Small intestine (tissue), 7 donors: Measurements from ENCODE around the gene RASGRF1. TPM values are rescaled to one million over a fixed set of nuclear protein-coding genes. Genes with fewer than 3 reads are reported as not detected.

Source experiments
- DNase-seq, 2 donors: peaks; one replicate each; pipeline versions ENCODE4 v3.0.0 to v3.0.0-alpha.2; 2013
- FAIRE-seq: peaks from 2 replicates; lab custom pipeline; 2012; peaks lifted over from hg19 to GRCh38; lab: Jason Lieb, UNC
- H3K27ac ChIP-seq, 3 donors: one replicate each; pipeline ENCODE4 v1.5.1; 2013; ENCODE audit warnings: low read length in 2 of 3, mild to moderate bottlenecking in 2 of 3, control low read depth in 1 of 3, inconsistent platforms in 1 of 3, low read depth in 1 of 3, moderate library complexity in 1 of 3
- H3K27me3 ChIP-seq, 3 donors: one replicate each; pipeline ENCODE4 v1.6.1; 2013; ENCODE audit warnings: low read length in 3 of 3, inconsistent platforms in 1 of 3; ENCODE audit not compliant: control insufficient read depth in 3 of 3, insufficient read depth in 3 of 3
- H3K36me3 ChIP-seq, 3 donors: one replicate each; pipeline ENCODE4 v1.6.1; 2013; ENCODE audit warnings: low read length in 3 of 3, inconsistent platforms in 1 of 3, low read depth in 1 of 3, mild to moderate bottlenecking in 1 of 3, moderate library complexity in 1 of 3; ENCODE audit not compliant: control insufficient read depth in 3 of 3, insufficient read depth in 2 of 3
- H3K4me1 ChIP-seq, 3 donors: one replicate each; pipeline ENCODE4 v1.6.1; 2013; ENCODE audit warnings: low read length in 2 of 3, inconsistent platforms in 1 of 3, low read depth in 1 of 3, mild to moderate bottlenecking in 1 of 3, moderate library complexity in 1 of 3; ENCODE audit not compliant: control insufficient read depth in 3 of 3, insufficient read depth in 2 of 3
- H3K4me3 ChIP-seq, 3 donors: one replicate each; pipeline ENCODE4 v1.5.1; 2013; ENCODE audit warnings: low read length in 3 of 3, control low read depth in 1 of 3, inconsistent platforms in 1 of 3, low read depth in 1 of 3, mild to moderate bottlenecking in 1 of 3, moderate library complexity in 1 of 3
- H3K9me3 ChIP-seq, 2 donors: one replicate each; pipeline ENCODE4 v1.6.1; 2013; ENCODE audit warnings: low read depth in 1 of 2, low read length in 1 of 2; ENCODE audit not compliant: control insufficient read depth in 2 of 2, insufficient read depth in 1 of 2
- WGBS, 3 donors: extraction: QIAGEN DNeasy Blood & Tissue Kit; methylation state at CpG; one replicate each; pipeline ENCODE4 v1.1.7; 2013; 5-methylcytosine and 5-hydroxymethylcytosine counted together
- polyA plus RNA-seq, 4 donors: library from polyadenylated mRNA; stranded (reverse) in 3 of 4; unstranded in 1 of 4; fragments of 200-250 nt in 3 of 4; fragments of 120-200 nt in 1 of 4; gene quantifications; one replicate each; pipeline versions ENCODE4 v1.2.1 to v1.2.3, GENCODE V29; 2013
- donor health status: healthy with polysubstance abuse.
- donor health status: control.
- donor health status: control.
- donor health status: Bipolar disorder and iron deficiency.
- donor health status: healthy.

The RASGRF1 gene
- polyA plus RNA-seq, 4 donors: 0.10 to 0.49 TPM; not detected in 2

- DNase-seq: no peak
- H3K36me3 ChIP-seq: no peaks in the 10 kb centered on the region
- no peak overlapping the region for H3K27ac ChIP-seq
- H3K27me3 ChIP-seq: no peaks in the 10 kb centered on the region
- no peaks in the 10 kb centered on the region for H3K9me3 ChIP-seq
- H3K4me3 ChIP-seq: no peak overlapping the region
- no peak for FAIRE-seq
- H3K4me1 ChIP-seq: peaks cover 0 to 15% (median 0%) of the 10 kb centered on the region in 3 donors
- WGBS, 3 donors: 71 to 95% (median 92%) methylated on average over 2 of the region's 2 CpGs
These were observed 21.8 kb downstream of the RASGRF1 start for GRCh38 chr15:79068790-79069189.

DNA sequence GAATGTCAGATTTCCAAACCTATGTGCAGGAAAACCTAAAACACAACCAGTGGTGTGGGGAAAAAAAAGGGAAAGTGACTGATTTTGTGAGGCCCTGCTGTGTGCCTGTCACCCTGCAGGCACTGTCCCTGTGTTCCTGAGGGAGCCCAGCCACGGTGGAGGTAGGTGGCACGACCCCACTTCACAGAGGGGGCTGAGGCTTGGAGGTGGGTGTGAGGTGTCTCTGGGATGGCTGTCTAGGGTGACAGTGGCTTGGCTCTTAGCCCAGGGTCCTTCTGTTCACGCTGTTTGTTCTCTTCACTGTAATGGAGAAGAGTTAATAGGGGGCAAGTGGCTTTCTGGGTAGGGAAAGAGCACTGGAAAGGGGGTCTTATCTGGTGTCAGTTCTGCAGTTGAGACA lies 22.6 kb downstream of the RASGRF1 start:
- H3K9me3 ChIP-seq: no peaks in the 10 kb centered on the region
- H3K36me3 ChIP-seq: no peaks in the 10 kb centered on the region
- H3K27me3 ChIP-seq: peaks cover 0 to 2% (median 0%) of the 10 kb centered on the region in 3 donors
- no peak for FAIRE-seq
- H3K4me1 ChIP-seq: peaks cover 0 to 15% (median 0%) of the 10 kb centered on the region in 3 donors
- no peak overlapping the region for H3K4me3 ChIP-seq
- 34 to 62% (median 41%) methylated on average over 3 of the region's 3 CpGs for WGBS, 3 donors
- DNase-seq: no peak
- H3K27ac ChIP-seq: no peak overlapping the region

GRCh38 chr15:79067072-79067833 lies 23.3 kb downstream of the RASGRF1 start:
- Histone ChIP-seq H3K27me3 (peaks cover 0 to 2% (median 0%) of the 10 kb centered on the region in 3 donors), H3K4me1 (peaks cover 0 to 15% (median 0%) of the 10 kb centered on the region in 3 donors), H3K9me3 (no peaks in the 10 kb centered on the region), H3K4me3 (no peak overlapping the region), H3K27ac (peak overlapping the region in 1 of 3 donors; percentile 28), H3K36me3 (no peaks in the 10 kb centered on the region)
- DNase-seq (peak; percentile 4 to 72), FAIRE-seq (no peak)
- WGBS, 3 donors: 43 to 55% (median 51%) methylated on average over 8 of the region's 8 CpGs

DNA sequence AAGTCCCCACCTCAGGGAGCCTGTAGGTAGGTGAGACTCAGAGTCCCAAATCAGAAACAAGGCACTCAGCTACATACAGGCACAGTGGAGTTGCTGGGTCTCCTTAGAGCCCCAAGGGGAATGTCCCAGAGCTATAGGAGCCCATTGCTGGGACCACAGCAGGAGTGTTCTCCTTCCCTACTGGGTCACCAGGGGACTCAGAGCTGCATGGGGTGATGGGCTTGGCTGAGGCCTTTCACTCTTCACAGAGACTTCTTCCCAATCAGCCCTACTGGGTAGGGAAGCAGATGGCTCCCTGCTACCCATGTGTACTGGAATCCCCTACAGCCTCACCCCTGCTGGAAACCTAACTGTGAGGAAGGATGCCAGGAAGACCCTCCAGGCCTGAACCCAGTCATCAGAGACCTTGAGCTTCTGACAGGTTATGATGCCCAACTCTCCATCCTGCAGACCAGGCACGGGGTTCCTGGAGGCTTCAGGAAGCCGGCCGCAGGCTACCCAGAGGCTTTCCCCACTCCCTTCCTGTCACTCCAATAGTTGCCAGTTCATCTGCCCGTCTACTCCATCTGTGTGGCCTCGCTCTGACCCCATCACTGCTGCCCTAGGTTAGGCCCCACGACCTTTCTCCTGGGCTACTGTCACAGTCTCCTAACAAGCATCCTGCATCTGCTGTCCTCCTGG lies 24.0 kb downstream of the RASGRF1 start:
- Histone ChIP-seq H3K27me3 (peaks cover 0 to 2% (median 0%) of the 10 kb centered on the region in 3 donors), H3K9me3 (no peaks in the 10 kb centered on the region), H3K4me1 (peaks cover 0 to 15% (median 0%) of the 10 kb centered on the region in 3 donors), H3K4me3 (no peak overlapping the region), H3K36me3 (no peaks in the 10 kb centered on the region), H3K27ac (no peak overlapping the region)
- DNase-seq (no peak), FAIRE-seq (no peak)
- WGBS, 3 donors: 64 to 70% (median 64%) methylated on average over 6 of the region's 6 CpGs

DNA sequence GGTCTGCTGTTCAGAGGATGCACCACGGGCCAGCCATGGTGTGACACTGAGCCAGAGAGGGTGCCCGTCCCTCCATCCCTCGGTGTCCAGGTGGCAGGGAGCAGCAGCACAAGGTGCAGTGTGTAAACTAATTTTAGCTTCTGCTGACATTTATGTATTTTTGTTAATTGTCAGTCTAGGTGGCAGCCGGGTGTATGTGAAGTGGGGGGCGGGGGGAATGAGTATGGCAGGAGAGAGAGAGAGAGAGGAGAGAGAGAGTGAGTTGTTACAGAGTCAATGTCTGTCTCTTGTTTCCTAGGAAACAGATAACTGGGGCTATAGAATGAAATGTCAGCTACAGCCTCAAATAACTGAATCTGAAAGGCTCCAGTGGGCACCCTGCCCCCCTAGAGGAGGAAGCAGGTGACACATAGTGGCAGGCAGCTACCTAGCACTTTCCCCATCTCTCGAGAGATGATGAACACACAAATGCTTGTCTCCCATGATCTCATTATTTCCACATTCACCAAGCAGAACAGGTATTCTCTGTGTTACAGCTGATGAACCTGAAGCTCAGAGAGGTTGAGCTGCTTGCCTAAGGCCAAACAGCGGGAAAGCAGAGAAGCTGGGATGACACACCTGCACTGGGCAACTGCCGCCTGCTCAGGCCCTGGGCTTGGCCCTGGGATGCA lies 24.7 kb downstream of the RASGRF1 start:
- H3K4me1 ChIP-seq: peaks cover 0 to 15% (median 0%) of the 10 kb centered on the region in 3 donors
- peaks cover 0 to 2% (median 0%) of the 10 kb centered on the region in 3 donors for H3K27me3 ChIP-seq
- H3K9me3 ChIP-seq: no peaks in the 10 kb centered on the region
- FAIRE-seq: no peak
- no peaks in the 10 kb centered on the region for H3K36me3 ChIP-seq
- H3K4me3 ChIP-seq: no peak overlapping the region
- no peak for DNase-seq
- no peak overlapping the region for H3K27ac ChIP-seq
- 65 to 73% (median 65%) methylated on average over 8 of the region's 8 CpGs for WGBS, 3 donors

DNA sequence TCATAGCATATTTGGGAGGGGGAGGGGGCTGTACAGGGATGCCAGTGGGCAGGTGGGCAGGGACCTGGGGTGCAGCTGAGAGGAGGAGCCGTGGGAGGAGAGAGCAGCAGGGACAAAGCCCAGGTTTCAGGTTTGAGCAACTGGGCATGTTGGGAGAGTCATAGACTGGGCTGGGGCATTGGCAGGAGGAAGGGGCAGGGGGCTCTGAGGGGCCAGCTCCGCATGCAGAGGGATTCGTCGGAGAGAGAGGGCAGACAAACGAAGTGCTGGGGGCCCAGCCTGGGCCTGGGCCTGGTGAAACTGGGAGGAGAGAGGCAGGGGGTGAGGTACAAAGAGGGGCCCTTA lies 25.2 kb downstream of the RASGRF1 start:
- peaks cover 0 to 2% (median 2%) of the 10 kb centered on the region in 3 donors for H3K27me3 ChIP-seq
- no peak overlapping the region for H3K27ac ChIP-seq
- no peaks in the 10 kb centered on the region for H3K9me3 ChIP-seq
- H3K36me3 ChIP-seq: no peaks in the 10 kb centered on the region
- WGBS, 3 donors: 55 to 67% (median 64%) methylated on average over 5 of the region's 5 CpGs
- FAIRE-seq: no peak
- DNase-seq: no peak
- no peak overlapping the region for H3K4me3 ChIP-seq
- H3K4me1 ChIP-seq: peaks cover 0 to 15% (median 0%) of the 10 kb centered on the region in 3 donors

DNA sequence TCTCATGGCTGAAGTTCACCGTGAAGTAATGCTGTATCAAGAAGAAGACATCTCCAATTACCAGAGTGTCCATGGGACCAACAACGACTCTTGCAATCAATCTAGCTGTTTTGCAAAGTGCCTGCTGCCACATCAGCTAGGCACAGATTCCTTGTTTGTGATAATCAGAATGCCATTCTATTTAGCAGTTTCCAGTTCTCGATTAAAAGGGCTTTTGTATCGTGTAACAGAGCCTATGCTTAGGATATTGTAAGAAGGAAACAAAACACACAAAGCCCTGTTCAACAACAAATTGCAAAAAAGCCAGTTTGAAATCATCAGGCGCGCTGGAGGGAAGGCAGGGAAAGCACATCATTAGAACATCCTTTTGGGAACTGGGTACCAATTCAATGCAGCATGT lies 26.1 kb downstream of the RASGRF1 start:
- WGBS, 3 donors: 77 to 91% (median 87%) methylated on average over 6 of the region's 6 CpGs
- H3K27ac ChIP-seq: no peak overlapping the region
- peaks cover 2% of the 10 kb centered on the region in 3 donors for H3K27me3 ChIP-seq
- H3K4me3 ChIP-seq: no peak overlapping the region
- no peak for DNase-seq
- no peak for FAIRE-seq
- H3K4me1 ChIP-seq: peaks cover 0 to 15% (median 0%) of the 10 kb centered on the region in 3 donors
- H3K36me3 ChIP-seq: no peaks in the 10 kb centered on the region
- H3K9me3 ChIP-seq: no peaks in the 10 kb centered on the region

- H3K4me1 ChIP-seq: no peaks in the 10 kb centered on the region
- H3K27me3 ChIP-seq: peaks cover 2 to 6% (median 4%) of the 10 kb centered on the region in 3 donors
- no peak overlapping the region for H3K27ac ChIP-seq
- 63 to 71% (median 71%) methylated on average over 4 of the region's 4 CpGs for WGBS, 3 donors
- no peaks in the 10 kb centered on the region for H3K36me3 ChIP-seq
- DNase-seq (no peak), FAIRE-seq (no peak)
- H3K9me3 ChIP-seq: no peaks in the 10 kb centered on the region
- no peak overlapping the region for H3K4me3 ChIP-seq
These were observed 30.4 kb downstream of the RASGRF1 start for GRCh38 chr15:79060175-79060574.
